HCT116 (cell line): Measurements from ENCODE around the gene C9orf152. TPM values are rescaled to one million over a fixed set of nuclear protein-coding genes. Genes with fewer than 3 reads are reported as not detected.

Source experiments
- ATAC-seq: fragments of 200-7000 bp; cut with Tn5 transposase; 2 replicates; pipeline ENCODE4 v1.9.1; 2020; ENCODE audit warnings: mild to moderate bottlenecking, moderate library complexity
- BruUV-seq: library from RNA; stranded (reverse); fragments of 400-500 nt; replicated peaks from 2 replicates; lab custom pipeline; 2021; lab: Mats Ljungman, UMichigan
- CTCF ChIA-PET: fragments of 300-600 bp; sonication (Branson Sonifier 250); formaldehyde crosslinking; loops from one replicate; lab custom pipeline; 2021; ENCODE audit warnings: antibody characterized with exemption; lab: Charles Lee
- POLR2A ChIA-PET: fragments of 300-600, 350-600 bp; sonication (Branson Sonifier 250); formaldehyde crosslinking; loops from one replicate; lab custom pipeline; 2021; ENCODE audit warnings: antibody characterized with exemption; lab: Charles Lee
- RAD21 ChIA-PET, 2 experiments: fragments of 300-600 bp; sonication (Branson Sonifier 250); formaldehyde crosslinking; loops; one replicate each; lab custom pipeline; 2023; ENCODE audit warnings: low total read pairs in 2 of 2; ENCODE audit not compliant: uncharacterized antibody in 2 of 2, unreplicated experiment in 2 of 2, low non-redundant PET in 1 of 2; lab: Charles Lee
- DNase-seq: peaks from one replicate; pipeline ENCODE4 v3.0.0-alpha.2; 2010; ENCODE audit warnings: low read depth, low spot score
- H2AFZ ChIP-seq: fragments of 200-600 bp; shearing (Covaris generic), sonication (generic); 2 replicates; pipeline ENCODE4 v1.6.1; 2017; ENCODE audit warnings: low read depth, mixed run types, mixed read lengths, antibody characterized with exemption, low read length; ENCODE audit not compliant: poor library complexity, severe bottlenecking
- H3K27ac ChIP-seq: 2 replicates; pipeline ENCODE4 v1.5.1; 2012; ENCODE audit warnings: low read depth, low read length
- H3K27me3 ChIP-seq: fragments of 200-600 bp; sonication (generic); 2 replicates; pipeline ENCODE4 v1.6.1; 2016; ENCODE audit warnings: mixed run types, low read length, mixed read lengths; ENCODE audit not compliant: insufficient read depth
- H3K36me3 ChIP-seq, 2 experiments: fragments of 200-500 bp in 1 of 2; fragments of 200-600 bp in 1 of 2; sonication (Bioruptor generic) in 1 of 2; sonication (generic) in 1 of 2; 2 replicates each; pipeline versions ENCODE4 v1.5.1 to v1.6.1; 2014 to 2016; ENCODE audit warnings: low read length in 2 of 2, inconsistent platforms in 1 of 2, mixed read lengths in 1 of 2, mixed run types in 1 of 2; ENCODE audit not compliant: insufficient read depth in 2 of 2, control insufficient read depth in 1 of 2
- H3K4me1 ChIP-seq, 2 experiments: fragments of 200-600 bp in 1 of 2; sonication (generic) in 1 of 2; 2 replicates each; pipeline versions ENCODE4 v1.5.1 to v1.6.1; 2012 to 2017; ENCODE audit warnings: low read length in 2 of 2, inconsistent platforms in 1 of 2, mild to moderate bottlenecking in 1 of 2, mixed read lengths in 1 of 2, mixed run types in 1 of 2, moderate library complexity in 1 of 2; ENCODE audit not compliant: insufficient read depth in 2 of 2, control insufficient read depth in 1 of 2
- H3K4me2 ChIP-seq: fragments of 200-600 bp; sonication (generic); 2 replicates; pipeline ENCODE4 v1.6.1; 2017; ENCODE audit warnings: mixed run types, low read length, mixed read lengths
- H3K4me3 ChIP-seq, 2 experiments: fragments of 200-600 bp in 1 of 2; sonication (generic) in 1 of 2; replicated peaks in 1 of 2; 2 replicates each; pipeline ENCODE4 v1.5.1; 2011 to 2016; ENCODE audit warnings: low read length in 2 of 2, control low read depth in 1 of 2, low read depth in 1 of 2, mild to moderate bottlenecking in 1 of 2, mixed read lengths in 1 of 2, mixed run types in 1 of 2
- H3K79me2 ChIP-seq: fragments of 200-600 bp; sonication (generic); 2 replicates; pipeline ENCODE4 v1.6.1; 2017; ENCODE audit warnings: mild to moderate bottlenecking, mixed run types, low read length, moderate library complexity, mixed read lengths; ENCODE audit not compliant: insufficient read depth
- H3K9ac ChIP-seq: fragments of 200-600 bp; sonication (generic); 2 replicates; pipeline ENCODE4 v1.6.1; 2016; ENCODE audit warnings: low read length, mixed read lengths
- H3K9me2 ChIP-seq: fragments of 200-600 bp; sonication (generic), shearing (Covaris generic); 2 replicates; pipeline ENCODE4 v1.6.1; 2017; ENCODE audit warnings: mixed run types, mild to moderate bottlenecking, moderate library complexity; ENCODE audit not compliant: insufficient read depth
- H3K9me3 ChIP-seq, 2 experiments: fragments of 200-500 bp in 1 of 2; fragments of 200-600 bp in 1 of 2; sonication (Bioruptor generic) in 1 of 2; sonication (generic) in 1 of 2; 2 replicates each; pipeline ENCODE4 v1.6.1; 2014 to 2017; ENCODE audit warnings: low read length in 2 of 2, mixed read lengths in 2 of 2, inconsistent platforms in 1 of 2, low read depth in 1 of 2, mild to moderate bottlenecking in 1 of 2, mixed run types in 1 of 2, moderate library complexity in 1 of 2; ENCODE audit not compliant: control insufficient read depth in 1 of 2, insufficient read depth in 1 of 2
- H4K20me1 ChIP-seq: fragments of 200-600 bp; sonication (generic), shearing (Covaris generic); 2 replicates; pipeline ENCODE4 v1.6.1; 2017; ENCODE audit warnings: mixed run types, mild to moderate bottlenecking, moderate library complexity; ENCODE audit not compliant: insufficient read depth
- EGR1 ChIP-seq: IDR thresholded peaks from 2 replicates; pipeline ENCODE4 v1.6.1; 2012; ENCODE audit warnings: low read depth
- ELF1 ChIP-seq: IDR thresholded peaks from 2 replicates; pipeline ENCODE4 v1.6.1; 2012; ENCODE audit warnings: low read depth, borderline replicate concordance
- EZH2phosphoT487 ChIP-seq: fragments of 200-600 bp; IDR thresholded peaks from 2 replicates; pipeline ENCODE4 v1.6.1; 2018; ENCODE audit warnings: antibody characterized with exemption, borderline replicate concordance
- FOSL1 ChIP-seq: IDR thresholded peaks from 2 replicates; pipeline ENCODE4 v1.6.1; 2012; ENCODE audit warnings: low read depth
- JUND ChIP-seq: IDR thresholded peaks from 2 replicates; pipeline ENCODE4 v1.6.1; 2012
- POLR2A ChIP-seq: IDR thresholded peaks from 2 replicates; pipeline ENCODE4 v1.7.0; 2011; ENCODE audit warnings: borderline replicate concordance; ENCODE audit not compliant: insufficient read depth, insufficient read length; ENCODE audit errors: extremely low read depth
- POLR2AphosphoS5 ChIP-seq: IDR thresholded peaks from 2 replicates; pipeline ENCODE4 v1.6.1; 2011; ENCODE audit warnings: mild to moderate bottlenecking, low read depth, low read length, moderate library complexity
- RAD21 ChIP-seq: IDR thresholded peaks from 2 replicates; pipeline ENCODE4 v1.6.1; 2012; ENCODE audit warnings: low read depth, mild to moderate bottlenecking
- SRF ChIP-seq: IDR thresholded peaks from 2 replicates; pipeline ENCODE4 v1.6.1; 2012; ENCODE audit warnings: low read depth
- TCF7L2 ChIP-seq: IDR thresholded peaks from 2 replicates; pipeline ENCODE4 v1.7.0; 2011; ENCODE audit warnings: borderline replicate concordance, inconsistent platforms; ENCODE audit not compliant: insufficient read depth, insufficient read length; ENCODE audit errors: extremely low read depth
- ZFX ChIP-seq: fragments of 450-650 bp; IDR thresholded peaks from 2 replicates; pipeline ENCODE4 v1.6.1; 2017
- intact Hi-C: fragments of 100-400 bp; cut with micrococcal nuclease; formaldehyde crosslinking; loops from 2 replicates; pipeline ENCODE4 v1.10.0; 2022
- total RNA-seq: library from RNA; stranded (reverse); gene quantifications from one replicate; pipeline ENCODE4 v1.2.1, GENCODE V29; 2021; ENCODE audit not compliant: unreplicated experiment
- TF ChIP-seq, protein P1 (sequence below): IDR thresholded peaks from 2 replicates; pipeline ENCODE4 v1.6.1; 2012
- TF ChIP-seq, protein P2 (sequence below): IDR thresholded peaks from 2 replicates; pipeline ENCODE4 v1.6.1; 2011; ENCODE audit warnings: mild to moderate bottlenecking, low read length, moderate library complexity; ENCODE audit not compliant: insufficient replicate concordance; ENCODE audit errors: extremely low read depth
- TF ChIP-seq, protein P3 (sequence below): IDR thresholded peaks from 2 replicates; pipeline ENCODE4 v1.6.1; 2012; ENCODE audit warnings: low read depth
- TF ChIP-seq, protein P4 (sequence below), 3 experiments: fragments of 200-600 bp in 1 of 3; sonication (generic) in 1 of 3; IDR thresholded peaks in 2 of 3; conservative IDR thresholded peaks in 1 of 3; 2 replicates each; pipeline ENCODE4 v1.5.1; 2012 to 2017; ENCODE audit warnings: low read depth in 2 of 3, low read length in 2 of 3, antibody characterized with exemption in 1 of 3, borderline replicate concordance in 1 of 3, control low read depth in 1 of 3, mild to moderate bottlenecking in 1 of 3, mixed read lengths in 1 of 3, mixed run types in 1 of 3, moderate library complexity in 1 of 3; ENCODE audit not compliant: insufficient read depth in 1 of 3
- TF ChIP-seq, protein P5 (sequence below): IDR thresholded peaks from 2 replicates; pipeline ENCODE4 v1.6.1; 2012

Gene C9orf152
- total RNA-seq, 1 experiment from 2014 or later, result not detected

DNA sequence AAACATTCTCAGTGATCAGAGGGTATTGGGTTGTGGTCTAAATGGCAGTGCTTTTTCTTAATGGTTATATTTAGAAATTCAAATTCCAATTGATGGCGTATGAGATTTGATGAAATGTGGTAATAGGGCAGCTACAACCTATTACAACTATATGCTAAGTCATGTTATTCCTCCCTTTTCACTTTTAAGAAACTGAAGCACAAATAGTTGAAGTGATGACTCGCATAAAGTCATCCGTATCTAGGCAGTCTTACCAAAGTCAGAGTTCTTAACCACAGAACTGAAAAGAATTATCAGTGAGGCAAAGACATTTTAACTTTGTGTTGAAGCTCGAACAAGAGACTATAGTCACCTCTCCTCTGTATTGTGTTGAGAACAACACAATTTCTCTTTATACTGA is 28.2 kb downstream of the C9orf152 start:
- CTCF ChIA-PET, result no interaction called here
- RAD21 ChIA-PET, result interaction anchor here in 1 of 2 experiments (0.7 kb wide), 1 partner anchor 962 kb away, joined by 5 read pairs; no protein-coding TSS in a partner anchor
- no peak for ATAC-seq

More for the DNA sequence above, 28.2 kb downstream of the C9orf152 start:
- TF ChIP-seq FOSL1, result no peak
- no peak for TF ChIP-seq JUND
- no peak for TF ChIP-seq TCF7L2
- TF ChIP-seq, protein P1, sequence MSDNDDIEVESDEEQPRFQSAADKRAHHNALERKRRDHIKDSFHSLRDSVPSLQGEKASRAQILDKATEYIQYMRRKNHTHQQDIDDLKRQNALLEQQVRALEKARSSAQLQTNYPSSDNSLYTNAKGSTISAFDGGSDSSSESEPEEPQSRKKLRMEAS, result no peak
- no peak for TF ChIP-seq ZFX
- no peak for TF ChIP-seq ELF1
- TF ChIP-seq SRF, result no peak
- TF ChIP-seq, protein P2, sequence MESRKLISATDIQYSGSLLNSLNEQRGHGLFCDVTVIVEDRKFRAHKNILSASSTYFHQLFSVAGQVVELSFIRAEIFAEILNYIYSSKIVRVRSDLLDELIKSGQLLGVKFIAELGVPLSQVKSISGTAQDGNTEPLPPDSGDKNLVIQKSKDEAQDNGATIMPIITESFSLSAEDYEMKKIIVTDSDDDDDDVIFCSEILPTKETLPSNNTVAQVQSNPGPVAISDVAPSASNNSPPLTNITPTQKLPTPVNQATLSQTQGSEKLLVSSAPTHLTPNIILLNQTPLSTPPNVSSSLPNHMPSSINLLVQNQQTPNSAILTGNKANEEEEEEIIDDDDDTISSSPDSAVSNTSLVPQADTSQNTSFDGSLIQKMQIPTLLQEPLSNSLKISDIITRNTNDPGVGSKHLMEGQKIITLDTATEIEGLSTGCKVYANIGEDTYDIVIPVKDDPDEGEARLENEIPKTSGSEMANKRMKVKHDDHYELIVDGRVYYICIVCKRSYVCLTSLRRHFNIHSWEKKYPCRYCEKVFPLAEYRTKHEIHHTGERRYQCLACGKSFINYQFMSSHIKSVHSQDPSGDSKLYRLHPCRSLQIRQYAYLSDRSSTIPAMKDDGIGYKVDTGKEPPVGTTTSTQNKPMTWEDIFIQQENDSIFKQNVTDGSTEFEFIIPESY, result no peak
- TF ChIP-seq EZH2phosphoT487, result no peak
- TF ChIP-seq, protein P3, sequence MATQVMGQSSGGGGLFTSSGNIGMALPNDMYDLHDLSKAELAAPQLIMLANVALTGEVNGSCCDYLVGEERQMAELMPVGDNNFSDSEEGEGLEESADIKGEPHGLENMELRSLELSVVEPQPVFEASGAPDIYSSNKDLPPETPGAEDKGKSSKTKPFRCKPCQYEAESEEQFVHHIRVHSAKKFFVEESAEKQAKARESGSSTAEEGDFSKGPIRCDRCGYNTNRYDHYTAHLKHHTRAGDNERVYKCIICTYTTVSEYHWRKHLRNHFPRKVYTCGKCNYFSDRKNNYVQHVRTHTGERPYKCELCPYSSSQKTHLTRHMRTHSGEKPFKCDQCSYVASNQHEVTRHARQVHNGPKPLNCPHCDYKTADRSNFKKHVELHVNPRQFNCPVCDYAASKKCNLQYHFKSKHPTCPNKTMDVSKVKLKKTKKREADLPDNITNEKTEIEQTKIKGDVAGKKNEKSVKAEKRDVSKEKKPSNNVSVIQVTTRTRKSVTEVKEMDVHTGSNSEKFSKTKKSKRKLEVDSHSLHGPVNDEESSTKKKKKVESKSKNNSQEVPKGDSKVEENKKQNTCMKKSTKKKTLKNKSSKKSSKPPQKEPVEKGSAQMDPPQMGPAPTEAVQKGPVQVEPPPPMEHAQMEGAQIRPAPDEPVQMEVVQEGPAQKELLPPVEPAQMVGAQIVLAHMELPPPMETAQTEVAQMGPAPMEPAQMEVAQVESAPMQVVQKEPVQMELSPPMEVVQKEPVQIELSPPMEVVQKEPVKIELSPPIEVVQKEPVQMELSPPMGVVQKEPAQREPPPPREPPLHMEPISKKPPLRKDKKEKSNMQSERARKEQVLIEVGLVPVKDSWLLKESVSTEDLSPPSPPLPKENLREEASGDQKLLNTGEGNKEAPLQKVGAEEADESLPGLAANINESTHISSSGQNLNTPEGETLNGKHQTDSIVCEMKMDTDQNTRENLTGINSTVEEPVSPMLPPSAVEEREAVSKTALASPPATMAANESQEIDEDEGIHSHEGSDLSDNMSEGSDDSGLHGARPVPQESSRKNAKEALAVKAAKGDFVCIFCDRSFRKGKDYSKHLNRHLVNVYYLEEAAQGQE, result no peak
- TF ChIP-seq EGR1, result no peak
- TF ChIP-seq, protein P4, sequence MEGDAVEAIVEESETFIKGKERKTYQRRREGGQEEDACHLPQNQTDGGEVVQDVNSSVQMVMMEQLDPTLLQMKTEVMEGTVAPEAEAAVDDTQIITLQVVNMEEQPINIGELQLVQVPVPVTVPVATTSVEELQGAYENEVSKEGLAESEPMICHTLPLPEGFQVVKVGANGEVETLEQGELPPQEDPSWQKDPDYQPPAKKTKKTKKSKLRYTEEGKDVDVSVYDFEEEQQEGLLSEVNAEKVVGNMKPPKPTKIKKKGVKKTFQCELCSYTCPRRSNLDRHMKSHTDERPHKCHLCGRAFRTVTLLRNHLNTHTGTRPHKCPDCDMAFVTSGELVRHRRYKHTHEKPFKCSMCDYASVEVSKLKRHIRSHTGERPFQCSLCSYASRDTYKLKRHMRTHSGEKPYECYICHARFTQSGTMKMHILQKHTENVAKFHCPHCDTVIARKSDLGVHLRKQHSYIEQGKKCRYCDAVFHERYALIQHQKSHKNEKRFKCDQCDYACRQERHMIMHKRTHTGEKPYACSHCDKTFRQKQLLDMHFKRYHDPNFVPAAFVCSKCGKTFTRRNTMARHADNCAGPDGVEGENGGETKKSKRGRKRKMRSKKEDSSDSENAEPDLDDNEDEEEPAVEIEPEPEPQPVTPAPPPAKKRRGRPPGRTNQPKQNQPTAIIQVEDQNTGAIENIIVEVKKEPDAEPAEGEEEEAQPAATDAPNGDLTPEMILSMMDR (IDR thresholded peaks at IDR 0.05 in 2 of 3, conservative IDR thresholded peaks at IDR 0.05 in 1 of 3; ENCODE audit: borderline replicate concordance in 1 of 3, insufficient read depth in 1 of 3, low read depth in 2 of 3, low read length in 2 of 3), result no peak
- TF ChIP-seq POLR2A, result no peak
- TF ChIP-seq, protein P5, sequence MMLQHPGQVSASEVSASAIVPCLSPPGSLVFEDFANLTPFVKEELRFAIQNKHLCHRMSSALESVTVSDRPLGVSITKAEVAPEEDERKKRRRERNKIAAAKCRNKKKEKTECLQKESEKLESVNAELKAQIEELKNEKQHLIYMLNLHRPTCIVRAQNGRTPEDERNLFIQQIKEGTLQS, result no peak
- no peak for TF ChIP-seq RAD21
- TF ChIP-seq POLR2AphosphoS5, result no peak
- POLR2A ChIA-PET, result interaction anchor here (0.9 kb wide), 1 partner anchor 77 kb away, joined by 3 read pairs; the partner anchor contains the start of gene TXN
- Histone ChIP-seq H3K4me3 (no peak overlapping the region), H3K9ac (no peak overlapping the region), H3K27me3 (no peaks in the 10 kb centered on the region), H3K27ac (no peak overlapping the region), H2AFZ (no peak overlapping the region), H3K9me2 (no peaks in the 10 kb centered on the region), H4K20me1 (no peaks in the 10 kb centered on the region), H3K4me1 (peaks cover 0 to 19% of the 10 kb centered on the region in 2 experiments; a peak in 2 of 4 replicates), H3K79me2 (no peaks in the 10 kb centered on the region), H3K36me3 (no peaks in the 10 kb centered on the region), H3K4me2 (peak overlapping the region; percentile 36), H3K9me3 (no peaks in the 10 kb centered on the region)
- intact Hi-C loops, result loop anchor here (10.0 kb wide), 1 partner anchor 1125 kb away; no protein-coding TSS in a partner anchor
- no TSS peak for BruUV-seq
- DNase-seq, result no peak
